ENCODE measurements around the gene MGAT1. TPM values are rescaled to one million over a fixed set of nuclear protein-coding genes. Genes with fewer than 3 reads are reported as not detected.

MGAT1 gene
- total RNA-seq = 100 to 1,000 TPM in 2 of 4 donors, 10 to 100 TPM in 2; 67.6 to 136 (median 99.5) TPM

- TF ChIP-seq POLR2A (IDR thresholded peaks at IDR 0.05) (peak; percentile 82 to 90), CTCF (IDR thresholded peaks at IDR 0.05) (no peak)
- peaks cover 4 to 43% of the 10 kb centered on the region in 2 donors for H3K4me1 ChIP-seq
- no peaks in the 10 kb centered on the region for H3K9me3 ChIP-seq
- no peaks in the 10 kb centered on the region for H3K27me3 ChIP-seq
- peak within 1 kb of the TSS; percentile 95 to 99 for H3K27ac ChIP-seq
- intact Hi-C loops (cut with DNase I; ENCODE audit: low total_unique reads) = no loop called here
- peak; percentile 89 to 91 for DNase-seq
- no peaks in the 10 kb centered on the region for H3K36me3 ChIP-seq
- peak within 1 kb of the TSS; percentile 80 to 99 for H3K4me3 ChIP-seq
Measured at GRCh38 chr5:180802325-180803180, at the start of gene MGAT1. TSS of gene MGAT1 (minus strand) at chr5:180802806. CDS start at chr5:180792971, 9,835 bp downstream.

GRCh38 chr5:180850434-180851078 is 48.0 kb upstream of the MGAT1 start:
- H3K4me3 ChIP-seq = no peak overlapping the region
- H3K9me3 ChIP-seq = peaks cover 0 to 10% of the 10 kb centered on the region in 2 donors
- TF ChIP-seq POLR2A (IDR thresholded peaks at IDR 0.05) (no peak), CTCF (IDR thresholded peaks at IDR 0.05) (no peak)
- H3K4me1 ChIP-seq = no peaks in the 10 kb centered on the region
- no peaks in the 10 kb centered on the region for H3K27me3 ChIP-seq
- H3K36me3 ChIP-seq = no peaks in the 10 kb centered on the region
- no peak for DNase-seq
- intact Hi-C loops (cut with DNase I; ENCODE audit: low total_unique reads) = no loop called here
- H3K27ac ChIP-seq = no peak overlapping the region

- intact Hi-C loops (cut with DNase I; ENCODE audit: low total_unique reads) = no loop called here
- Histone ChIP-seq H3K27ac (no peak overlapping the region), H3K9me3 (peaks cover 0 to 10% of the 10 kb centered on the region in 2 donors), H3K36me3 (no peaks in the 10 kb centered on the region), H3K27me3 (no peaks in the 10 kb centered on the region), H3K4me1 (no peaks in the 10 kb centered on the region), H3K4me3 (no peak overlapping the region)
- no peak for DNase-seq
- TF ChIP-seq POLR2A (IDR thresholded peaks at IDR 0.05) (no peak), CTCF (IDR thresholded peaks at IDR 0.05) (no peak)
Measured at GRCh38 chr5:180849827-180850226, 47.2 kb upstream of the MGAT1 start.

- H3K4me1 ChIP-seq = no peaks in the 10 kb centered on the region
- H3K4me3 ChIP-seq = no peak overlapping the region
- no peak overlapping the region for H3K27ac ChIP-seq
- intact Hi-C loops (cut with DNase I; ENCODE audit: low total_unique reads) = no loop called here
- DNase-seq = no peak
- H3K9me3 ChIP-seq = peaks cover 0 to 10% of the 10 kb centered on the region in 2 donors
- H3K27me3 ChIP-seq = no peaks in the 10 kb centered on the region
- H3K36me3 ChIP-seq = no peaks in the 10 kb centered on the region
- TF ChIP-seq POLR2A (IDR thresholded peaks at IDR 0.05) (no peak), CTCF (IDR thresholded peaks at IDR 0.05) (no peak)
Measured at GRCh38 chr5:180848878-180849277, 46.3 kb upstream of the MGAT1 start.

GRCh38 chr5:180848265-180848664 is 45.7 kb upstream of the MGAT1 start:
- H3K4me3 ChIP-seq = no peak overlapping the region
- TF ChIP-seq POLR2A (IDR thresholded peaks at IDR 0.05) (no peak), CTCF (IDR thresholded peaks at IDR 0.05) (no peak)
- peaks cover 0 to 10% of the 10 kb centered on the region in 2 donors for H3K9me3 ChIP-seq
- H3K27ac ChIP-seq = no peak overlapping the region
- DNase-seq = no peak
- H3K36me3 ChIP-seq = no peaks in the 10 kb centered on the region
- no peaks in the 10 kb centered on the region for H3K4me1 ChIP-seq
- intact Hi-C loops (cut with DNase I; ENCODE audit: low total_unique reads) = no loop called here
- no peaks in the 10 kb centered on the region for H3K27me3 ChIP-seq

All from uterus (tissue), 4 donors.